ENCODE data around the gene TC2N.

The TC2N gene

DNA sequence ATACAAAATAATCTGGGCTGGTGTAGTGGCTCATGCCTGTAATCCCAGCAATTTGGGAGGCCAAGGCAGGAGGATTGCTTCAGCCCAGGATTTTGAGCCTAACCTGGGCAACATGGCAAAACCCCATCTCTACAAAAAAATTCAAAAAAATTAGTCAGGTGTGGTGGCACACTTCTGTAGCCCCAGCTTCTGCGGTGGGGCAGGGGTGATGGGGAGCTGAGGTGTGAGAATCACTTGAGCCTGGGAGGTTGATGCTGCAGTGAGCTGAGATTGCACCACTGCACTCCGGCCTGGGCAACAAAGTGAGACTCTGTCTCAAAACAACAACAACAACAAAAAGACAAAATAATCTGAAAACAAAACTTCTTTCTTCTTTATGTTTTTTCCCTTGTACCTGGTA, 66.0 kb downstream of the TC2N start:
- DNase-seq (ENCODE audit: low read depth) = no peak
- no peak overlapping the region for H3K4me3 ChIP-seq (ENCODE audit: low read length)
- TF ChIP-seq, protein P1, sequence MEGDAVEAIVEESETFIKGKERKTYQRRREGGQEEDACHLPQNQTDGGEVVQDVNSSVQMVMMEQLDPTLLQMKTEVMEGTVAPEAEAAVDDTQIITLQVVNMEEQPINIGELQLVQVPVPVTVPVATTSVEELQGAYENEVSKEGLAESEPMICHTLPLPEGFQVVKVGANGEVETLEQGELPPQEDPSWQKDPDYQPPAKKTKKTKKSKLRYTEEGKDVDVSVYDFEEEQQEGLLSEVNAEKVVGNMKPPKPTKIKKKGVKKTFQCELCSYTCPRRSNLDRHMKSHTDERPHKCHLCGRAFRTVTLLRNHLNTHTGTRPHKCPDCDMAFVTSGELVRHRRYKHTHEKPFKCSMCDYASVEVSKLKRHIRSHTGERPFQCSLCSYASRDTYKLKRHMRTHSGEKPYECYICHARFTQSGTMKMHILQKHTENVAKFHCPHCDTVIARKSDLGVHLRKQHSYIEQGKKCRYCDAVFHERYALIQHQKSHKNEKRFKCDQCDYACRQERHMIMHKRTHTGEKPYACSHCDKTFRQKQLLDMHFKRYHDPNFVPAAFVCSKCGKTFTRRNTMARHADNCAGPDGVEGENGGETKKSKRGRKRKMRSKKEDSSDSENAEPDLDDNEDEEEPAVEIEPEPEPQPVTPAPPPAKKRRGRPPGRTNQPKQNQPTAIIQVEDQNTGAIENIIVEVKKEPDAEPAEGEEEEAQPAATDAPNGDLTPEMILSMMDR (IDR thresholded peaks at IDR 0.05; ENCODE audit: insufficient read depth, low read depth, low read length, missing control alignments) = no peak

GRCh38 chr14:91796617-91797347, 70.6 kb downstream of the TC2N start:
- TF ChIP-seq, protein P1 (IDR thresholded peaks at IDR 0.05; ENCODE audit: insufficient read depth, low read depth, low read length, missing control alignments) = no peak
- no peak for DNase-seq (ENCODE audit: low read depth)

DNA sequence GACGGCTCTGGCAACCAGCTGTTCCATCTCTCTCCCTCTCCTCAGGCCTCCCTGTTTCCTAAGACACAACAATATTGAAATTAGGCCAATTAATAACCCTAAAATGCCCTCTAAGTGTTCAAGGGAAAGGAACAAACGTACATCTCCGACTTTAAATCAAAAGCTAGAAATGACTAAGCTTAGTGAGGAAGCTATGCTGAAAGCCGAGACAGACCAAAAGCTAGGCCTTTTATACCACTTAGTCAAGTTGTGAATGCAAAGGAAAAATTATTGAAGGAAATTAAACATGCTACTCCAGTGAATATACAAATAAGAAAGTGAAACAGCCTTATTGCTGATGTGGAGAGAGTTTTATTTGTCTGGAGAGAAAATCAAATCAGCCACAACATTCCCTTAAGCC, 73.6 kb downstream of the TC2N start:
- TF ChIP-seq, protein P1 (IDR thresholded peaks at IDR 0.05; ENCODE audit: insufficient read depth, low read depth, low read length, missing control alignments) = no peak
- H3K4me3 ChIP-seq (ENCODE audit: low read length) = no peak overlapping the region
- no peak for DNase-seq (ENCODE audit: low read depth)

More at GRCh38 chr14:91796617-91797347, 70.6 kb downstream of the TC2N start:
- H3K4me3 ChIP-seq (ENCODE audit: low read length) = no peak overlapping the region

GRCh38 chr14:91786188-91786587, 81.1 kb downstream of the TC2N start:
- no peak for DNase-seq (ENCODE audit: low read depth)
- H3K4me3 ChIP-seq (ENCODE audit: low read length) = no peak overlapping the region
- TF ChIP-seq, protein P1 (IDR thresholded peaks at IDR 0.05; ENCODE audit: insufficient read depth, low read depth, low read length, missing control alignments) = no peak

- DNase-seq (ENCODE audit: low read depth) = no peak
- H3K4me3 ChIP-seq (ENCODE audit: low read length) = no peak overlapping the region
- TF ChIP-seq, protein P1 (IDR thresholded peaks at IDR 0.05; ENCODE audit: insufficient read depth, low read depth, low read length, missing control alignments) = no peak
Measured at GRCh38 chr14:91780452-91780851, 86.9 kb downstream of the TC2N start.

- DNase-seq (ENCODE audit: low read depth) = no peak
- TF ChIP-seq, protein P1 (IDR thresholded peaks at IDR 0.05; ENCODE audit: insufficient read depth, low read depth, low read length, missing control alignments) = no peak
- no peak overlapping the region for H3K4me3 ChIP-seq (ENCODE audit: low read length)
Measured at GRCh38 chr14:91778217-91778616, 89.1 kb downstream of the TC2N start.

Measured in epithelial cell of esophagus (primary cell).